H1 (cell line): ENCODE measurements around the gene WNK2. TPM values are rescaled to one million over a fixed set of nuclear protein-coding genes. Genes with fewer than 3 reads are reported as not detected.

Experiments
- CTCF ChIA-PET: fragments of 300-600 bp; sonication (Branson Sonifier 250); formaldehyde crosslinking; loops from one replicate; lab custom pipeline; 2021; ENCODE audit not compliant: partially characterized antibody; lab: Charles Lee
- POLR2A ChIA-PET: fragments of 300-600 bp; sonication (Branson Sonifier 250); formaldehyde crosslinking; loops from one replicate; lab custom pipeline; 2021; ENCODE audit warnings: inconsistent platforms; ENCODE audit not compliant: partially characterized antibody; lab: Charles Lee
- DNase-seq, 2 experiments: peaks; one replicate each; pipeline versions ENCODE4 v3.0.0 to v3.0.0-alpha.2; 2010 to 2022; ENCODE audit warnings: low spot score in 2 of 2, low read depth in 1 of 2, mixed read lengths in 1 of 2
- FAIRE-seq: peaks from 2 replicates; lab custom pipeline; 2011; peaks lifted over from hg19 to GRCh38; lab: Jason Lieb, UNC
- H2AFZ ChIP-seq: 2 replicates; pipeline ENCODE4 v1.8.1; 2012; ENCODE audit warnings: low read length, inconsistent platforms
- H2AK5ac ChIP-seq: 2 replicates; pipeline ENCODE4 v1.6.1; 2013; ENCODE audit warnings: low read depth, low read length
- H2BK120ac ChIP-seq: replicated peaks from 2 replicates; pipeline ENCODE3; 2013; ENCODE audit warnings: low read depth, low read length, inconsistent platforms
- H2BK12ac ChIP-seq: 2 replicates; pipeline ENCODE4 v1.6.1; 2013; ENCODE audit warnings: low read depth, low read length
- H2BK15ac ChIP-seq: 2 replicates; pipeline ENCODE4 v1.6.1; 2013; ENCODE audit warnings: low read length
- H2BK20ac ChIP-seq: 2 replicates; pipeline ENCODE4 v1.6.1; 2013; ENCODE audit warnings: low read length
- H2BK5ac ChIP-seq: 2 replicates; pipeline ENCODE4 v1.6.1; 2013; ENCODE audit warnings: low read depth, low read length
- H3K14ac ChIP-seq: 2 replicates; pipeline ENCODE4 v1.6.1; 2013; ENCODE audit warnings: inconsistent platforms; ENCODE audit not compliant: insufficient read length
- H3K18ac ChIP-seq: 2 replicates; pipeline ENCODE4 v1.6.1; 2013; ENCODE audit warnings: low read length; ENCODE audit errors: extremely low read depth
- H3K23ac ChIP-seq: 2 replicates; pipeline ENCODE4 v1.6.1; 2013; ENCODE audit warnings: inconsistent platforms; ENCODE audit not compliant: insufficient read length
- H3K23me2 ChIP-seq: 2 replicates; pipeline ENCODE4 v1.6.1; 2013; ENCODE audit warnings: low read depth, low read length
- H3K27ac ChIP-seq: 2 replicates; pipeline ENCODE4 v1.6.1; 2011; ENCODE audit warnings: low read depth, low read length, inconsistent platforms
- H3K27me3 ChIP-seq, 4 experiments: replicated peaks in 1 of 4; 1 replicate in 1 of 4; 2 replicates in 3 of 4; pipeline versions ENCODE4 v1.6.1 to v1.8.1; 2011 to 2013; ENCODE audit warnings: low read length in 3 of 4, mild to moderate bottlenecking in 3 of 4, inconsistent platforms in 2 of 4, mixed read lengths in 2 of 4, moderate library complexity in 1 of 4; ENCODE audit not compliant: control insufficient read depth in 3 of 4, insufficient read depth in 3 of 4; ENCODE audit errors: extremely low read depth in 1 of 4
- H3K36me3 ChIP-seq, 4 experiments: 2 replicates each; pipeline versions ENCODE4 v1.6.1 to v1.8.1; 2011 to 2013; ENCODE audit warnings: mild to moderate bottlenecking in 4 of 4, low read length in 3 of 4, moderate library complexity in 2 of 4, control low read depth in 1 of 4, inconsistent platforms in 1 of 4; ENCODE audit not compliant: insufficient read depth in 4 of 4, control insufficient read depth in 2 of 4
- H3K4ac ChIP-seq: replicated peaks from 2 replicates; pipeline ENCODE3; 2013; ENCODE audit warnings: low read length, low read depth, mixed read lengths, inconsistent platforms; ENCODE audit not compliant: insufficient read length
- H3K4me1 ChIP-seq, 4 experiments: replicated peaks in 1 of 4; 1 replicate in 1 of 4; 2 replicates in 3 of 4; pipeline versions ENCODE4 v1.6.1 to v1.8.1; 2011 to 2013; ENCODE audit warnings: low read length in 3 of 4, inconsistent platforms in 2 of 4, mixed read lengths in 1 of 4; ENCODE audit not compliant: insufficient read depth in 4 of 4, control insufficient read depth in 3 of 4
- H3K4me2 ChIP-seq, 2 experiments: 2 replicates each; pipeline versions ENCODE4 v1.6.1 to v1.8.1; 2011 to 2013; ENCODE audit warnings: low read depth in 2 of 2, low read length in 2 of 2, control low read depth in 1 of 2, inconsistent platforms in 1 of 2, mild to moderate bottlenecking in 1 of 2; ENCODE audit not compliant: insufficient read depth in 1 of 2
- H3K4me3 ChIP-seq, 4 experiments: fragments of 200-600, 300-600 bp in 1 of 4; sonication (generic), shearing (Covaris generic), sonication (Bioruptor Twin) in 1 of 4; 2 replicates each; pipeline versions ENCODE4 v1.5.1 to v1.8.1; 2011 to 2016; ENCODE audit warnings: low read length in 4 of 4, low read depth in 3 of 4, control low read depth in 2 of 4, inconsistent platforms in 2 of 4, mild to moderate bottlenecking in 2 of 4, mixed read lengths in 1 of 4, moderate library complexity in 1 of 4; ENCODE audit not compliant: insufficient read depth in 2 of 4; ENCODE audit errors: extremely low read depth in 1 of 4
- H3K56ac ChIP-seq: replicated peaks from 2 replicates; pipeline ENCODE3; 2013; ENCODE audit warnings: low read depth, mild to moderate bottlenecking, mixed read lengths, low read length, inconsistent platforms; ENCODE audit not compliant: insufficient read length
- H3K79me1 ChIP-seq: 2 replicates; pipeline ENCODE4 v1.6.1; 2013; ENCODE audit warnings: low read depth, low read length, control low read depth
- H3K79me2 ChIP-seq, 2 experiments: 2 replicates each; pipeline versions ENCODE4 v1.6.1 to v1.8.1; 2012 to 2013; ENCODE audit warnings: low read length in 2 of 2, mild to moderate bottlenecking in 2 of 2, inconsistent platforms in 1 of 2; ENCODE audit not compliant: insufficient read depth in 2 of 2, control insufficient read depth in 1 of 2
- H3K9ac ChIP-seq, 4 experiments: replicated peaks in 1 of 4; 1 replicate in 1 of 4; 2 replicates in 3 of 4; pipeline versions ENCODE4 v1.6.1 to v1.8.1; 2011 to 2013; ENCODE audit warnings: low read depth in 3 of 4, low read length in 3 of 4, control low read depth in 2 of 4, mild to moderate bottlenecking in 2 of 4, moderate library complexity in 2 of 4, inconsistent platforms in 1 of 4; ENCODE audit errors: extremely low read depth in 1 of 4
- H3K9me3 ChIP-seq, 2 experiments: 2 replicates each; pipeline versions ENCODE4 v1.6.1 to v1.8.1; 2012 to 2013; ENCODE audit warnings: mild to moderate bottlenecking in 2 of 2, moderate library complexity in 2 of 2, control low read depth in 1 of 2, inconsistent platforms in 1 of 2, low read depth in 1 of 2, low read length in 1 of 2, mixed read lengths in 1 of 2; ENCODE audit not compliant: insufficient read depth in 2 of 2
- H4K20me1 ChIP-seq, 2 experiments: replicated peaks in 1 of 2; 2 replicates each; pipeline versions ENCODE3 to v1.8.1; 2011 to 2013; ENCODE audit warnings: inconsistent platforms in 2 of 2, low read length in 2 of 2, mild to moderate bottlenecking in 1 of 2; ENCODE audit not compliant: insufficient read depth in 2 of 2, control insufficient read depth in 1 of 2
- H4K5ac ChIP-seq: 2 replicates; pipeline ENCODE4 v1.6.1; 2013; ENCODE audit warnings: low read length, low read depth, mixed read lengths, inconsistent platforms; ENCODE audit not compliant: insufficient read length
- H4K8ac ChIP-seq: 2 replicates; pipeline ENCODE4 v1.8.0; 2013; ENCODE audit warnings: mild to moderate bottlenecking, moderate library complexity, low read length, inconsistent platforms; ENCODE audit not compliant: insufficient read depth; ENCODE audit errors: extremely low read depth
- H4K91ac ChIP-seq: replicated peaks from 2 replicates; pipeline ENCODE3; 2013; ENCODE audit warnings: low read length, mixed read lengths, inconsistent platforms; ENCODE audit not compliant: insufficient read length
- MAX ChIP-seq: IDR thresholded peaks from 2 replicates; pipeline ENCODE4 v1.6.1; 2012; ENCODE audit warnings: inconsistent platforms
- NANOG ChIP-seq: IDR thresholded peaks from 2 replicates; pipeline ENCODE4 v1.6.1; 2011; ENCODE audit warnings: low read length, low read depth, mild to moderate bottlenecking, inconsistent platforms; ENCODE audit not compliant: insufficient read depth, poor library complexity, severe bottlenecking
- NRF1 ChIP-seq: IDR thresholded peaks from 2 replicates; pipeline ENCODE4 v1.6.1; 2011; ENCODE audit warnings: mild to moderate bottlenecking, low read depth, low read length, improper control_type of control experiment
- POLR2A ChIP-seq, 2 experiments: IDR thresholded peaks; 1 replicate in 1 of 2; 2 replicates in 1 of 2; pipeline ENCODE4 v1.6.1; 2011; ENCODE audit warnings: low read depth in 2 of 2, low read length in 2 of 2, mild to moderate bottlenecking in 2 of 2; ENCODE audit errors: control extremely low read depth in 1 of 2
- POU5F1 ChIP-seq: IDR thresholded peaks from 2 replicates; pipeline ENCODE4 v1.6.1; 2011; ENCODE audit warnings: low read depth, mild to moderate bottlenecking, low read length, moderate library complexity
- SP4 ChIP-seq: IDR thresholded peaks from 2 replicates; pipeline ENCODE4 v1.6.1; 2012; ENCODE audit warnings: low read length, inconsistent platforms
- WGBS, 2 experiments: shearing (Covaris generic) in 1 of 2; methylation state at CpG; one replicate each; pipeline versions ENCODE4 v1.1.6 to v1.1.7; 2013 to 2015; ENCODE audit warnings: low lambda C conversion rate in 2 of 2, mixed read lengths in 2 of 2, inconsistent platforms in 1 of 2, low coverage in 1 of 2, missing lambda C conversion rate in 1 of 2; ENCODE audit not compliant: insufficient replicate concordance in 2 of 2, insufficient coverage in 1 of 2, insufficient read length in 1 of 2; ENCODE audit errors: extremely low coverage in 1 of 2, missing lambda C conversion rate in 1 of 2; 5-methylcytosine and 5-hydroxymethylcytosine counted together
- polyA plus RNA-seq, 7 experiments: library from polyadenylated mRNA; depleted of rRNA in 3 of 7; stranded (reverse) in 5 of 7; unstranded in 2 of 7; fragments of >200 nt in 5 of 7; fragments of 200-250 nt in 2 of 7; gene quantifications; 1 replicate in 5 of 7; 2 replicates in 1 of 7; 4 replicates in 1 of 7; pipeline versions ENCODE4 v1.2.1 to v1.2.3, GENCODE V29; 2011 to 2013; ENCODE audit warnings: missing spikeins in 2 of 7, mixed read lengths in 2 of 7
- total RNA-seq: library from RNA; stranded (reverse); fragmentation: NEBNext Ultra II Directional; extraction: Animal tissue kit (Norgen Biotek cat#: 25700); gene quantifications from 2 replicates; pipeline ENCODE4 v1.2.1, GENCODE V29; 2021

WNK2 gene
- total and polyA plus RNA-seq, 2 of the 8 experiments (the other 6 are each of a cell fraction or from before 2014, with no cell fraction given) = 12.0 to 87.2 TPM

GRCh38 chr9:93300585-93301081, 116.7 kb downstream of the WNK2 start:
- Histone ChIP-seq H3K4ac (no peak overlapping the region), H2BK120ac (no peak overlapping the region), H3K79me1 (no peaks in the 10 kb centered on the region), H3K14ac (no peak overlapping the region), H3K4me1 (peaks cover 0 to 4% (median 1%) of the 10 kb centered on the region in 4 experiments; a peak in 1 of 7 replicates), H4K8ac (no peak overlapping the region; the same call in 1 of the 2 replicates), H3K27ac (no peak overlapping the region), H3K18ac (no peak overlapping the region; the same call in 1 of the 2 replicates), H3K36me3 (no peaks in the 10 kb centered on the region; a peak in 2 of 8 replicates), H3K9me3 (no peaks in the 10 kb centered on the region), H2BK15ac (no peak overlapping the region), H3K4me2 (no peak overlapping the region), H3K9ac (no peak overlapping the region), H3K23me2 (peaks cover 5% of the 10 kb centered on the region; the same call in 1 of the 2 replicates), H3K79me2 (no peaks in the 10 kb centered on the region), H2AK5ac (no peak overlapping the region), H3K4me3 (no peak overlapping the region), H3K27me3 (no peaks in the 10 kb centered on the region), H2AFZ (no peak overlapping the region), H2BK20ac (no peak overlapping the region), H3K23ac (no peak overlapping the region), H2BK5ac (no peak overlapping the region), H4K20me1 (peaks cover 0 to 4% of the 10 kb centered on the region in 2 experiments), H4K5ac (no peak overlapping the region), H3K56ac (no peak overlapping the region), H4K91ac (no peak overlapping the region), H2BK12ac (no peak overlapping the region)
- CTCF ChIA-PET = interaction anchor here (0.6 to 1.0 kb wide), 4 partner anchors 54 to 192 kb away, joined by 3 read pairs; no protein-coding TSS in a partner anchor
- DNase-seq (no peak), FAIRE-seq (no peak)
- WGBS, 2 experiments = 93% methylated on average over 12 of the region's 12 CpGs; no CpG with 5 or more reads in 1 of the 2 experiments
- POLR2A ChIA-PET = no interaction called here
- TF ChIP-seq NANOG (no peak), SP4 (no peak), POLR2A (IDR thresholded peaks at IDR 0.05; ENCODE audit: control extremely low read depth in 1 of 2, low read depth in 2 of 2, low read length in 2 of 2) (no peak), NRF1 (no peak), MAX (no peak), POU5F1 (no peak)
